Mammary microvascular endothelial cell (primary cell): Measurements from ENCODE around the gene BOLA3. TPM values are rescaled to one million over a fixed set of nuclear protein-coding genes. Genes with fewer than 3 reads are reported as not detected.

Experiments
- total RNA-seq: library from RNA; depleted of rRNA; stranded (reverse); fragments of >200 nt; gene quantifications from 2 replicates; pipeline ENCODE4 v1.2.3, GENCODE V29; 2015

Gene BOLA3
- total RNA-seq: 130 and 138 TPM in 2 replicates

GRCh38 chr2:74147727-74148456, at the start of gene BOLA3:
Gene BOLA3 (minus strand): TSS chr2:74147912. CDS start chr2:74147874, 38 bp downstream.

GRCh38 chr2:74178211-74179062, 30.7 kb upstream of the BOLA3 start, which contains the start of gene MOB1A:
Gene MOB1A (minus strand): TSS chr2:74178879. CDS start chr2:74178674, 205 bp downstream.

Other genes starting within 250 kb of the BOLA3 start
- 55.4 and 62.4 TPM in 2 replicates for gene DGUOK, start 221.0 kb downstream of the BOLA3 start, total RNA-seq
- 2.9 and 3.3 TPM in 2 replicates for gene TET3, start 163.0 kb downstream of the BOLA3 start, total RNA-seq
- 110 and 112 TPM in 2 replicates for gene MOB1A, start 31.0 kb upstream of the BOLA3 start, total RNA-seq
- gene MTHFD2, start 50.7 kb upstream of the BOLA3 start, total RNA-seq: 57.7 and 61.6 TPM in 2 replicates
- 0.05 and 0.07 TPM in 2 replicates for gene SLC4A5, start 195.5 kb upstream of the BOLA3 start, total RNA-seq
- gene DCTN1, start 232.4 kb upstream of the BOLA3 start, total RNA-seq: 125 and 128 TPM in 2 replicates